WTC11 (cell line): Measurements from ENCODE around the gene PSMF1. TPM values are rescaled to one million over a fixed set of nuclear protein-coding genes. Genes with fewer than 3 reads are reported as not detected.

Source experiments
- ATAC-seq: fragments of 200-7000 bp; cut with Tn5 transposase; 2 replicates; pipeline ENCODE4 v1.10.0; 2021; ENCODE audit warnings: mild to moderate bottlenecking, moderate library complexity
- CTCF ChIA-PET: fragments of 300-600 bp; sonication (Branson Sonifier 250); formaldehyde crosslinking; loops from one replicate; lab custom pipeline; 2021; ENCODE audit warnings: antibody characterized with exemption; lab: Charles Lee
- POLR2A ChIA-PET: fragments of 350-600 bp; sonication (Branson Sonifier 250); formaldehyde crosslinking; loops from one replicate; lab custom pipeline; 2021; ENCODE audit warnings: antibody characterized with exemption; lab: Charles Lee
- DNase-seq: peaks from one replicate; pipeline ENCODE4 v3.0.0; 2021; ENCODE audit warnings: low spot score
- H3K27ac Mint-ChIP-seq: 2 replicates; pipeline ENCODE4 v1.8.0; 2021; ENCODE audit warnings: mixed read lengths
- H3K27me3 Mint-ChIP-seq: 2 replicates; pipeline ENCODE4 v1.8.0; 2021; ENCODE audit warnings: low read depth, mild to moderate bottlenecking, moderate library complexity, mixed read lengths
- H3K36me3 Mint-ChIP-seq: 2 replicates; pipeline ENCODE4 v1.8.0; 2021; ENCODE audit warnings: mixed read lengths
- H3K4me1 Mint-ChIP-seq: 2 replicates; pipeline ENCODE4 v1.8.0; 2022; ENCODE audit warnings: mixed read lengths
- H3K4me3 Mint-ChIP-seq: 2 replicates; pipeline ENCODE4 v1.8.0; 2021; ENCODE audit warnings: mild to moderate bottlenecking, moderate library complexity, mixed read lengths
- H3K9me3 Mint-ChIP-seq: 2 replicates; pipeline ENCODE4 v1.8.0; 2021; ENCODE audit warnings: mixed read lengths
- CBFB ChIP-seq: sonication (generic); formaldehyde crosslinking; IDR thresholded peaks from 2 replicates; pipeline ENCODE4 v1.8.1; 2022; ENCODE audit warnings: mild to moderate bottlenecking, low read depth, missing genetic modification reagents
- CREB1 ChIP-seq: sonication (generic); formaldehyde crosslinking; IDR thresholded peaks from 2 replicates; pipeline ENCODE4 v1.8.0; 2023; ENCODE audit warnings: mild to moderate bottlenecking, missing genetic modification reagents
- FOXP4 ChIP-seq: sonication (generic); formaldehyde crosslinking; IDR thresholded peaks from 2 replicates; pipeline ENCODE4 v1.8.0; 2022; ENCODE audit warnings: mild to moderate bottlenecking, missing genetic modification reagents
- JAZF1 ChIP-seq: fragments of 250-450 bp; sonication (Bioruptor Pico); IDR thresholded peaks from 2 replicates; pipeline ENCODE4 v1.9.0; 2021; ENCODE audit warnings: moderate library complexity, mild to moderate bottlenecking, inconsistent platforms
- KAT7 ChIP-seq: sonication (generic); formaldehyde crosslinking; IDR thresholded peaks from 2 replicates; pipeline ENCODE4 v1.8.1; 2023; ENCODE audit warnings: missing genetic modification reagents, mild to moderate bottlenecking, borderline replicate concordance
- MAX ChIP-seq: sonication (generic); formaldehyde crosslinking; IDR thresholded peaks from 2 replicates; pipeline ENCODE4 v1.8.0; 2022; ENCODE audit warnings: mild to moderate bottlenecking, missing genetic modification reagents
- MLX ChIP-seq: sonication (generic); formaldehyde crosslinking; IDR thresholded peaks from 2 replicates; pipeline ENCODE4 v1.8.1; 2023; ENCODE audit warnings: mild to moderate bottlenecking, missing genetic modification reagents, moderate library complexity
- NFE2L1 ChIP-seq: sonication (generic); formaldehyde crosslinking; IDR thresholded peaks from 2 replicates; pipeline ENCODE4 v1.8.1; 2023; ENCODE audit warnings: missing genetic modification reagents
- NR1H2 ChIP-seq: sonication (generic); formaldehyde crosslinking; IDR thresholded peaks from 2 replicates; pipeline ENCODE4 v1.9.0; 2021; ENCODE audit warnings: mild to moderate bottlenecking, moderate library complexity, missing genetic modification reagents
- NR2C2 ChIP-seq: sonication (generic); formaldehyde crosslinking; IDR thresholded peaks from 2 replicates; pipeline ENCODE4 v1.8.0; 2022; ENCODE audit warnings: mild to moderate bottlenecking, missing genetic modification reagents
- RELA ChIP-seq: sonication (generic); formaldehyde crosslinking; IDR thresholded peaks from 2 replicates; pipeline ENCODE4 v1.8.1; 2022; ENCODE audit warnings: missing genetic modification reagents, mild to moderate bottlenecking, borderline replicate concordance
- STAT6 ChIP-seq: sonication (generic); formaldehyde crosslinking; conservative IDR thresholded peaks from 2 replicates; pipeline ENCODE4 v1.8.1; 2023; ENCODE audit warnings: mild to moderate bottlenecking, low read depth, missing genetic modification reagents, moderate library complexity
- TCF7 ChIP-seq: sonication (generic); formaldehyde crosslinking; IDR thresholded peaks from 2 replicates; pipeline ENCODE4 v1.8.0; 2022; ENCODE audit warnings: mild to moderate bottlenecking, low read depth, missing genetic modification reagents, moderate library complexity
- ZBTB21 ChIP-seq: sonication (generic); formaldehyde crosslinking; IDR thresholded peaks from 2 replicates; pipeline ENCODE4 v1.8.1; 2023; ENCODE audit warnings: mild to moderate bottlenecking, missing genetic modification reagents, borderline replicate concordance
- ZNF232 ChIP-seq: sonication (generic); formaldehyde crosslinking; IDR thresholded peaks from 2 replicates; pipeline ENCODE4 v1.8.0; 2022; ENCODE audit warnings: mild to moderate bottlenecking, missing genetic modification reagents
- ZNF281 ChIP-seq: sonication (generic); formaldehyde crosslinking; IDR thresholded peaks from 2 replicates; pipeline ENCODE4 v1.8.0; 2023; ENCODE audit warnings: mild to moderate bottlenecking, missing genetic modification reagents
- ZNF416 ChIP-seq: fragments of 250-450 bp; sonication (Bioruptor Pico); IDR thresholded peaks from 2 replicates; pipeline ENCODE4 v1.9.0; 2021; ENCODE audit warnings: mild to moderate bottlenecking, inconsistent platforms
- ZNF423 ChIP-seq: fragments of 250-450 bp; sonication (Bioruptor Pico); IDR thresholded peaks from 2 replicates; pipeline ENCODE4 v2.1.2; 2022; ENCODE audit warnings: mild to moderate bottlenecking, moderate library complexity
- total RNA-seq: library from RNA; stranded (reverse); gene quantifications from 3 replicates; pipeline ENCODE4 v1.2.3, GENCODE V29; 2021

The PSMF1 gene
- total RNA-seq, 1 experiment from 2014 or later, result 113 TPM

GRCh38 chr20:1177680-1178079, 59.3 kb downstream of the PSMF1 start (continued):
- TF ChIP-seq ZNF281 (CRISPR knock-in tag), result no peak
- TF ChIP-seq ZBTB21 (CRISPR knock-in tag), result no peak
- TF ChIP-seq ZNF232, result no peak
- TF ChIP-seq NFE2L1 (CRISPR knock-in tag), result no peak
- TF ChIP-seq STAT6 (CRISPR knock-in tag), result no peak

- Mint-ChIP-seq H3K27me3 (peaks cover 10% of the 10 kb centered on the region), H3K4me3 (no peak overlapping the region), H3K36me3 (no peaks in the 10 kb centered on the region; the same call in 1 of the 2 replicates), H3K9me3 (no peaks in the 10 kb centered on the region), H3K27ac (no peak overlapping the region), H3K4me1 (peaks cover 11% of the 10 kb centered on the region)
- ATAC-seq (no peak), DNase-seq (no peak)
- CTCF ChIA-PET, result interaction anchor here (1.0 to 2.1 kb wide), 9 partner anchors 8 to 293 kb away, joined by 3 to 6 read pairs (median 4); no protein-coding TSS in a partner anchor
- POLR2A ChIA-PET, result no interaction called here
- TF ChIP-seq JAZF1 (CRISPR knock-in tag) (no peak), CREB1 (CRISPR knock-in tag) (no peak), MAX (CRISPR knock-in tag) (no peak), STAT6 (CRISPR knock-in tag) (no peak), NR1H2 (CRISPR knock-in tag) (no peak), CBFB (no peak), TCF7 (CRISPR knock-in tag) (no peak)
These were observed 59.7 kb downstream of the PSMF1 start for GRCh38 chr20:1178103-1178502.

- Mint-ChIP-seq H3K4me3 (no peak overlapping the region), H3K36me3 (no peaks in the 10 kb centered on the region), H3K27ac (no peak overlapping the region), H3K4me1 (peaks cover 11% of the 10 kb centered on the region), H3K27me3 (peaks cover 16% of the 10 kb centered on the region), H3K9me3 (no peaks in the 10 kb centered on the region)
- ATAC-seq (no peak), DNase-seq (no peak)
- ChIA-PET POLR2A (no interaction called here), CTCF (interaction anchor here (1.4 kb wide), 3 partner anchors 32 to 34 kb away, joined by 3 to 6 read pairs (median 4); no protein-coding TSS in a partner anchor)
- TF ChIP-seq ZNF232 (no peak), RELA (CRISPR knock-in tag) (no peak), MLX (CRISPR knock-in tag) (no peak), ZNF416 (CRISPR knock-in tag) (no peak), FOXP4 (CRISPR knock-in tag) (no peak), ZNF423 (no peak), NR2C2 (CRISPR knock-in tag) (no peak), ZNF281 (CRISPR knock-in tag) (no peak), KAT7 (CRISPR knock-in tag) (no peak)
These were observed 60.2 kb downstream of the PSMF1 start for GRCh38 chr20:1178623-1179022.
